ENCODE results near the gene SLC6A13. TPM values are rescaled to one million over a fixed set of nuclear protein-coding genes. Genes with fewer than 3 reads are reported as not detected.

The SLC6A13 gene
- total and polyA plus RNA-seq, 2 donors (not counting 3 experiments of a cell fraction or from before 2014, with no cell fraction given), result 0.14 TPM; not detected in 1

DNA sequence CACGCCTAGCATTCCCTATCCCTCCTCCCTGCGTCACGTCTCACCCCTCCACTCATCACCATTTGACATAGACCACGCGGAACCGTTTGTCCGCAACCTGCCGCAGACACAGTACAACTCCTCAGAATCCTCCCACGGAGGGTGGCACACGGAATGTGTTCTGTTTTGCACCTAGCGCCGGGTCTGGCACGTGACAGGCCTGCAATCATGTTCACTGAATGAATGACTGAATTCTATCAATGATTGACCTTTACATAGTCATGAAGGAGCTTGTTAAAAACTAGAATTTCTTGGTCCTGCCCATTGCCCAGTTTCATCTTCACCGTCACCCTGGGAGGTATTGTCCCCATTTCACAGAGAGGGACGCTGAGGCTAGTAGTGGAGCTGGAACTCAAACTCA, 53.4 kb downstream of the SLC6A13 start:
- CTCF ChIA-PET, result no interaction called here
- no peak for FAIRE-seq
- no peak for TF ChIP-seq POLR2AphosphoS5 (IDR thresholded peaks at IDR 0.05; ENCODE audit: insufficient read depth, low read depth, low read length)
- TF ChIP-seq, protein P1, sequence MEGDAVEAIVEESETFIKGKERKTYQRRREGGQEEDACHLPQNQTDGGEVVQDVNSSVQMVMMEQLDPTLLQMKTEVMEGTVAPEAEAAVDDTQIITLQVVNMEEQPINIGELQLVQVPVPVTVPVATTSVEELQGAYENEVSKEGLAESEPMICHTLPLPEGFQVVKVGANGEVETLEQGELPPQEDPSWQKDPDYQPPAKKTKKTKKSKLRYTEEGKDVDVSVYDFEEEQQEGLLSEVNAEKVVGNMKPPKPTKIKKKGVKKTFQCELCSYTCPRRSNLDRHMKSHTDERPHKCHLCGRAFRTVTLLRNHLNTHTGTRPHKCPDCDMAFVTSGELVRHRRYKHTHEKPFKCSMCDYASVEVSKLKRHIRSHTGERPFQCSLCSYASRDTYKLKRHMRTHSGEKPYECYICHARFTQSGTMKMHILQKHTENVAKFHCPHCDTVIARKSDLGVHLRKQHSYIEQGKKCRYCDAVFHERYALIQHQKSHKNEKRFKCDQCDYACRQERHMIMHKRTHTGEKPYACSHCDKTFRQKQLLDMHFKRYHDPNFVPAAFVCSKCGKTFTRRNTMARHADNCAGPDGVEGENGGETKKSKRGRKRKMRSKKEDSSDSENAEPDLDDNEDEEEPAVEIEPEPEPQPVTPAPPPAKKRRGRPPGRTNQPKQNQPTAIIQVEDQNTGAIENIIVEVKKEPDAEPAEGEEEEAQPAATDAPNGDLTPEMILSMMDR (IDR thresholded peaks at IDR 0.05; ENCODE audit: extremely low read depth in 1 of 2, insufficient read depth in 1 of 2, low read depth in 1 of 2, low read length in 2 of 2), result no peak
- no peak for TF ChIP-seq MYC (IDR thresholded peaks at IDR 0.05; ENCODE audit: low read depth, low read length)
- TF ChIP-seq FOS (IDR thresholded peaks at IDR 0.05; ENCODE audit: borderline replicate concordance, insufficient read depth, low read length), result no peak
- no peak for TF ChIP-seq POLR2A (IDR thresholded peaks at IDR 0.05; ENCODE audit: low read depth, low read length)
- TF ChIP-seq, protein P2, sequence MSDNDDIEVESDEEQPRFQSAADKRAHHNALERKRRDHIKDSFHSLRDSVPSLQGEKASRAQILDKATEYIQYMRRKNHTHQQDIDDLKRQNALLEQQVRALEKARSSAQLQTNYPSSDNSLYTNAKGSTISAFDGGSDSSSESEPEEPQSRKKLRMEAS (IDR thresholded peaks at IDR 0.05; ENCODE audit: insufficient read depth, insufficient read length), result no peak
- no peak for TF ChIP-seq EZH2 (IDR thresholded peaks at IDR 0.05; ENCODE audit: borderline replicate concordance, low read depth, low read length, severe bottlenecking)
- TF ChIP-seq GATA2 (IDR thresholded peaks at IDR 0.05; ENCODE audit: insufficient read depth, insufficient read length, low read depth, low read length), result no peak
- TF ChIP-seq JUN (IDR thresholded peaks at IDR 0.05; ENCODE audit: borderline replicate concordance, insufficient read depth, insufficient read length, low read depth), result no peak
- BruUV-seq (replicated peaks), result no TSS peak
- Histone ChIP-seq H3K4me1 (ENCODE audit: control insufficient read depth, extremely low read depth, insufficient read depth, low read length) (no peaks in the 10 kb centered on the region), H3K9me1 (replicated peaks; ENCODE audit: control insufficient read depth, extremely low read depth, insufficient read depth, low read length) (no peaks in the 10 kb centered on the region), H4K20me1 (replicated peaks; ENCODE audit: control insufficient read depth, extremely low read depth, insufficient read depth, low read length) (no peaks in the 10 kb centered on the region), H3K9me3 (replicated peaks; ENCODE audit: control insufficient read depth, insufficient read depth, low read length) (no peaks in the 10 kb centered on the region), H3K4me3 (replicated peaks in 1 of 3; ENCODE audit: insufficient read depth in 1 of 3, low read depth in 1 of 3, low read length in 3 of 3) (no peak overlapping the region), H3K27ac (ENCODE audit: insufficient read depth, low read depth, low read length) (no peak overlapping the region), H3K4me2 (ENCODE audit: insufficient read depth, low read length) (no peak overlapping the region), H3K27me3 (ENCODE audit: control insufficient read depth in 2 of 2, insufficient read depth in 2 of 2, low read length in 2 of 2) (peaks cover 0 to 3% of the 10 kb centered on the region in 2 experiments), H3K9ac (replicated peaks; ENCODE audit: extremely low read depth, insufficient read depth, low read length) (no peak overlapping the region), H3K79me2 (ENCODE audit: control insufficient read depth, insufficient read depth, low read length) (no peaks in the 10 kb centered on the region), H2AFZ (ENCODE audit: low read depth, low read length) (no peak overlapping the region), H3K36me3 (ENCODE audit: control insufficient read depth in 2 of 2, extremely low read depth in 1 of 2, insufficient read depth in 2 of 2, low read length in 2 of 2) (no peaks in the 10 kb centered on the region)
- POLR2A ChIA-PET, result no interaction called here
- dilution Hi-C loops (cut with MboI; ENCODE audit: extremely low pct_ligation_motif_present, low sequenced_read_pairs), result no loop called here
- intact Hi-C loops (cut with micrococcal nuclease), result no loop called here
- no peak for DNase-seq (ENCODE audit: low read depth, low spot score)

Data from endothelial cell of umbilical vein (primary cell).